ENCODE data around the gene CC2D1A. TPM values are rescaled to one million over a fixed set of nuclear protein-coding genes. Genes with fewer than 3 reads are reported as not detected.

Gene CC2D1A
- total RNA-seq, 2 donors from 2014 or later = 29.5 to 38.7 TPM

DNA sequence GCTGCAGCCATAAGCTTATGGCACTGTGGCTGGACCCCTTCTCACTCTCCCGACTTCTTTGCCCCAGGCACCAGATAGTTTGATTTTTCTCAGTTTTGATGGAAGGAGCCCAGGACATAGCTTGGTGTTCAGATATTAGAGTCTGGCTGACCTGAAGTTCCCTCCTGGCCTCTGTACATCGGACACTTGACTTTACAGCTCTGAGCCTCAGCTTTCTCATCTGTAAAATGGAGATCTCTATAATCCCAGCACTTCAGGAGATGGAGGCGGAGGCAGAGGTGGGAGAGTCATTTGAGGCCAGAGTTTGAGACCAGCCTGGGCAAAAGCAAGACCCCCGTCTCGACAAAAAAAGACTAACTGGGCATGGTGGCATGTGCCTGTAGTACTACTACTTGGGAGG lies 909 bp downstream of the CC2D1A start:
- DNase-seq (ENCODE audit: low spot score) = no peak
- H3K4me3 ChIP-seq = peak overlapping the region; percentile 78
- no peak for ATAC-seq (ENCODE audit: insufficient number of reproducible peaks, low FRiP score, low read depth)
- no peak overlapping the region for H3K27ac ChIP-seq
- H3K36me3 ChIP-seq = peaks cover 8% of the 10 kb centered on the region
- H3K4me1 ChIP-seq (ENCODE audit: control insufficient read depth in 1 of 2, low read depth in 2 of 2) = peaks cover 7 to 16% of the 10 kb centered on the region in 2 donors
- H3K27me3 ChIP-seq (replicated peaks; ENCODE audit: insufficient read depth) = no peaks in the 10 kb centered on the region
- TF ChIP-seq CTCF (IDR thresholded peaks at IDR 0.05) = no peak
- no peaks in the 10 kb centered on the region for H3K9me3 ChIP-seq

DNA sequence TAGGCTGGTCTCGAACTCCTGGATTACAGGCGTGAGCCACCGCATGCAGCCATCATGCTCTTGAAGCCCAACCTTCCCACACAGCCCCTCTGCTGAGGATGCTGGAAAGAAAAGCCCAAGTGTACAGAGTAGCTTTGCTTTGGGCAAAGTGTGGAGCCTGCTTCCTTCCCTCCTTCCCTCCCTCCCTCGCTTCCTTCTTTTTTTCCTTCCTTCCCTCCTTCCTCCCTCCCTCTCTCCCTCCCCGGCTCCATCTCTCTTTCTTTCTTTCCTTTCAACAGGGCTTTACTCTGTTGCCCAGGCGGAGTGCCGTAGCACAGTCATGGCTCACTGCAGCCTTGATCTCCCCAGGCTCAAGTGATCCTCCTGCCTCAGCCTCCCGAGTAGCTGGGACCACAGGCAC lies 2.7 kb downstream of the CC2D1A start:
- H3K27me3 ChIP-seq (replicated peaks; ENCODE audit: insufficient read depth) = no peaks in the 10 kb centered on the region
- peaks cover 7 to 16% of the 10 kb centered on the region in 2 donors for H3K4me1 ChIP-seq (ENCODE audit: control insufficient read depth in 1 of 2, low read depth in 2 of 2)
- no peak overlapping the region for H3K27ac ChIP-seq
- no peak for TF ChIP-seq CTCF (IDR thresholded peaks at IDR 0.05)
- H3K9me3 ChIP-seq = no peaks in the 10 kb centered on the region
- ATAC-seq (ENCODE audit: insufficient number of reproducible peaks, low FRiP score, low read depth) = no peak
- no peak overlapping the region for H3K4me3 ChIP-seq
- H3K36me3 ChIP-seq = peaks cover 25% of the 10 kb centered on the region
- no peak for DNase-seq (ENCODE audit: low spot score)

- H3K9me3 ChIP-seq = no peaks in the 10 kb centered on the region
- H3K27me3 ChIP-seq (replicated peaks; ENCODE audit: insufficient read depth) = no peaks in the 10 kb centered on the region
- no peak for TF ChIP-seq CTCF (IDR thresholded peaks at IDR 0.05)
- no peak overlapping the region for H3K4me3 ChIP-seq
- no peak for DNase-seq (ENCODE audit: low spot score)
- no peak for ATAC-seq (ENCODE audit: insufficient number of reproducible peaks, low FRiP score, low read depth)
- H3K4me1 ChIP-seq (ENCODE audit: control insufficient read depth in 1 of 2, low read depth in 2 of 2) = peaks cover 7 to 16% of the 10 kb centered on the region in 2 donors
- no peak overlapping the region for H3K27ac ChIP-seq
- H3K36me3 ChIP-seq = peaks cover 30% of the 10 kb centered on the region
Observed at GRCh38 chr19:13909430-13909829, 3.4 kb downstream of the CC2D1A start.

DNA sequence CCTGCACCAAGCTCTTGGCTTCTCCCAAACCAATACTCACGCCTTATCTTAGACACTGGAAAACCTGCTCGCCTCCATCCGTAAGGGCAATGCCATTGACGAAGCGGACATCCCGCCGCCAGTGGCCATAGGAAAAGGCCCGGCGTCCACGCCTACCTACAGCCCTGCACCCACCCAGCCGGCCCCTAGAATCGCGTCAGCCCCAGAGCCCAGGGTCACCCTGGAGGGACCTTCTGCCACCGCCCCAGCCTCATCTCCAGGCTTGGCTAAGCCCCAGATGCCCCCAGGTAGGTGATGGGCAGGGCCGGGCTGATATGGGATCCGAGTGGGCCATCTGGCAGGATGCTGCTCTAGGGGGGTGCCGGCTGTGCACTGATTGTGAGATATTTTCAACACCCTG lies 7.4 kb downstream of the CC2D1A start:
- H3K4me1 ChIP-seq (ENCODE audit: control insufficient read depth in 1 of 2, low read depth in 2 of 2) = no peaks in the 10 kb centered on the region
- no peak for ATAC-seq (ENCODE audit: insufficient number of reproducible peaks, low FRiP score, low read depth)
- peaks cover 49% of the 10 kb centered on the region for H3K36me3 ChIP-seq
- no peak for DNase-seq (ENCODE audit: low spot score)
- H3K27me3 ChIP-seq (replicated peaks; ENCODE audit: insufficient read depth) = no peaks in the 10 kb centered on the region
- H3K27ac ChIP-seq = no peak overlapping the region
- H3K4me3 ChIP-seq = no peak overlapping the region
- no peaks in the 10 kb centered on the region for H3K9me3 ChIP-seq
- no peak for TF ChIP-seq CTCF (IDR thresholded peaks at IDR 0.05)

GRCh38 chr19:13914777-13915176 lies 8.8 kb downstream of the CC2D1A start:
- H3K9me3 ChIP-seq = no peaks in the 10 kb centered on the region
- H3K36me3 ChIP-seq = peaks cover 54% of the 10 kb centered on the region
- no peak for ATAC-seq (ENCODE audit: insufficient number of reproducible peaks, low FRiP score, low read depth)
- no peaks in the 10 kb centered on the region for H3K4me1 ChIP-seq (ENCODE audit: control insufficient read depth in 1 of 2, low read depth in 2 of 2)
- no peak overlapping the region for H3K4me3 ChIP-seq
- no peaks in the 10 kb centered on the region for H3K27me3 ChIP-seq (replicated peaks; ENCODE audit: insufficient read depth)
- TF ChIP-seq CTCF (IDR thresholded peaks at IDR 0.05) = no peak
- no peak for DNase-seq (ENCODE audit: low spot score)
- no peak overlapping the region for H3K27ac ChIP-seq

Measured in thoracic aorta (tissue), 2 donors.